Measurements from ENCODE around the gene GFER.
"Not testable (repeated sequence)": the region's sequence is repeated elsewhere in the genome, so short reads cannot be mapped to it uniquely, and the experiment has no call there.

GFER gene

DNA sequence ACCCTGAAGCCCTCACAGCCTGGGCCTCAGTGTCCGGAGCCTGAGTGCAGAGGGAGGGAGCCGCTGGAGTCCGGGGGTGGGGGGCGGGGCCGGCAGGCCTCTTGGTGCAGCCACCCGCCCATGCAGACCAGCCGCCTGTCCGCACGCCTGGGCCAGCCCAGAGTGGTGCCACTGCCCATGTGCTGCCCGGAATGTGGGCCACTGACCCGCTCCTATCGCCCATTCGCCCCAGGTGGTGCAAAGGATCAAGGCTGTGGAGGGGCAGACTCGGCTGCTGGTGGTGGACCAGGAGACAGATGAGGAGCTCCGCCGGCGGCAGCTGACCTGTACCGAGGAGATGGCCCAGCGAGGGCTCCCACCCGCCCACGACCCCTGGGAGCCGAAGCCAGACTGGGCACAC, 45.4 kb downstream of the GFER start:
- no peak for DNase-seq

GRCh38 chr16:2030036-2030435, 46.0 kb downstream of the GFER start:
- DNase-seq, result no peak

DNA sequence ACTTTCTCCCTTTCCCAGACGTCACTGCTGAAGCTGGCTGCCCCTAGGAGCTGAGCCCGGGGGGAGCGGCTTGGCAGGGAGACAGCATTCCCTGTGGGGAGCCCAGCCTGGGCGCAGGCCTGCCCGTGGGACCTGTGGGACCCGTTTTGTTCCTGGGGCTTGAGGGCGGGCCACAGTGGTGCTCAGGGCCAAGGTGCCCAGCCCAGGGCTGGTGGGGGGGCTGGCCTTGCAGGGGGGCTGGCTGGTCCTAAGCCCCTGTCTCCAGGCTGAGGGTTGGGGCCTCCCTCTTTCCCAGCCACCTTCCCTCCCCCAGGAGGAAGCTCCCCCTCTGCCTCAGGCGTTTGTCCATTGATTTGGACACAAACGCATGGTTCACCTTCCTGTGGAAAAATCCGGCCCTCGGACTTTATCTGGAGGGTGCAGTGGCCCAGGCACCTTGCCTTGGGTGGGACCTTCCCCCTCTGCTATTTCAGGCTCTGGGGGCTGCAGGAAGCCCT, 47.1 kb downstream of the GFER start:
- DNase-seq, result no peak

- DNase-seq, result no peak
These were observed 48.5 kb downstream of the GFER start for GRCh38 chr16:2032285-2033056.

- DNase-seq, result no peak
These were observed 49.3 kb downstream of the GFER start for GRCh38 chr16:2033057-2033908.

GRCh38 chr16:2033909-2034695, 50.1 kb downstream of the GFER start:
- DNase-seq, result not testable (repeated sequence)

DNA sequence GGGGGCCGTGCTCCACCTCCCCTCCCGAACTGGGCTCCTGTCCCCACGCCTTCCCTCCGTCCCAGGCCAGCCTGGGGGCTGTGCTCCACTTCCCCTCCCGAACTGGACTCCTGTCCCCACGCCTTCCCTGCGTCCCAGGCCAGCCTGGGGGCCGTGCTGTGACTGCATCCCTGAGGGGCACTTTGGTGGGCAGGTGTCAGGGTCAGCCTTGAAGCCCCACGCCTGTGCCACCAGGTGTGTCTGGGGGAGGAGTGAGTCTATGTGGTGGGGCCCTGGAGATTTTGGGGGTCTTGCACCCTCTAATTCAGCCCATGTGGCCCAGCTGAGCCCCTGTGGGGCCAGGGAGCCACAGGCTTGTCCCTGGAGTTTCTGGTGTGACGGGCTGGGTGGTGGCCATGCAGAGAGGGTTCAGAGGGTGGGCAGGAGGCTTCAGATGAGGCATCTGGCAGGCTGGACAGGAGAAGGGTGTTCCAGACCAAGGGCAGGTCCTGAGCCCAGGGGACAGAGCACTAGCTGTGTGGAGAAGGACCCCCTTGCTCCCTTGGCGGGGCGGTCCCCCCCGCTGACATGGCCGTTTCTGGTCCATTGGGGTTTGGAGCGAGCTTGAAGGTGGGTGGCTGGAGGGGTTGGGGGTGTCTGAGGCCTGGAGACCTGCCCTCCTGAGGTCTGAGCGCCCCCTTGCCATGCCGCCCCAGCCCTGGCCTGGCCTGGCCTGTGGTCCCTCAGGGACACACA, 50.9 kb downstream of the GFER start:
- DNase-seq, result no peak

DNA sequence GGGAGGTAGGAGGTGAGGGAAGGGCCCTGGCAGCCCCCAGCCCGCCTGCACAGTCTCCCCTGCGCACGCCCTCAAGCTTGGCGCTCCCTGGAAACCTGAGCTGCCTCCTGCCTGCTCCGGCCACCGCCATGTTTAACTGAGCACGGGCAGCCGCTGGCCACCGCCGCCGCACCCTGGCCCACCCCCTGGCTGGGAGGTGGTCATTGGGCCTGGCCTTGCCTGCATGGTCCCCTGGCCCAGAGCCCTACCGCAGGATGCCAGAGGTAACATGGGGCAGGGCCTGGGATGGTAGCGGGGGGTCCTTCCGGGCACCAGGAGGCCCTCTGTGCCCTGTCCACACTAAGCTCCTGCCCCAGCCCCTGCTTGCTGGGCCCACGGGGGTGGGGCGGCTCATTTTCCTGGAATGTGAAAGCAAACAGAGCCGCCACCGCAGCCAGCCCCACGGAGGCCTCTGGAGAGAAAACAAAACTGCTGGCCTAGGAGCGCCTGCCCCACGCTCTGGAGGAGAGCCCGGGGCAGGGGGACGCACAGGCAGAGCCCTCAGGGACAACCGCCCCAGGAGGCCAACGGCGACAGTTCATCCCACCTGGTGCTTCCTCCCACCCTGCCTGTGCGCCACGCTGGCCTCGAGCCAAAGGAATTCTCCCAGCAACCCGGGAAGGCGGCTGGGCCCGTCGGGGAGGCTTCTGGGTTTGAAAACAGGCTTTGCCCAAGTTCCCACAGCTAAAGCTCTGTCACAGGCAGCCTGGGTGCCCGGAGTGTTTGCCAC, 51.6 kb downstream of the GFER start:
- no peak for DNase-seq

GRCh38 chr16:2036200-2036966, 52.4 kb downstream of the GFER start:
- DNase-seq, result no peak

GRCh38 chr16:2037115-2037514, 53.1 kb downstream of the GFER start:
- DNase-seq, result no peak
